K562 (cell line): ENCODE measurements around the gene CTBP2. TPM values are rescaled to one million over a fixed set of nuclear protein-coding genes. Genes with fewer than 3 reads are reported as not detected.

ENCODE experiments used
- ATAC-seq: fragments of 200-7000 bp; cut with Tn5 transposase; 3 replicates; pipeline ENCODE4 v1.9.1; 2020; ENCODE audit warnings: moderate library complexity
- BruUV-seq: library from RNA; stranded (reverse); fragments of 400-500 nt; replicated peaks from 2 replicates; lab custom pipeline; 2021; lab: Mats Ljungman, UMichigan
- CTCF ChIA-PET: fragments of 300-600 bp; formaldehyde crosslinking; extraction: SDS; loops from one replicate; lab custom pipeline; 2021; ENCODE audit warnings: low intra/inter-chr PET ratio; lab: Yijun Ruan, JAX
- POLR2A ChIA-PET: fragments of 300-600, 350-650 bp; sonication (Branson Sonifier 250); formaldehyde crosslinking; extraction: SDS; loops from one replicate; lab custom pipeline; 2021; ENCODE audit warnings: antibody characterized with exemption, inconsistent platforms; lab: Yijun Ruan, JAX
- DNase-seq, 4 experiments: peaks; one replicate each; pipeline versions ENCODE4 v3.0.0 to v3.0.0-alpha.2; 2011 to 2018; ENCODE audit warnings: low spot score in 3 of 4, mixed read lengths in 3 of 4; ENCODE audit errors: extremely low read depth in 1 of 4
- FAIRE-seq: peaks from 2 replicates; lab custom pipeline; 2011; peaks lifted over from hg19 to GRCh38; lab: Jason Lieb, UNC
- H2AFZ ChIP-seq: 2 replicates; pipeline ENCODE4 v1.6.0; 2011; ENCODE audit warnings: low read depth, low read length, control low read depth, inconsistent platforms
- H3K27ac ChIP-seq: fragments of 200-600 bp; 3 replicates; pipeline ENCODE4 v1.8.0; 2011; ENCODE audit warnings: low read depth, mild to moderate bottlenecking, control low read depth, inconsistent platforms, low read length, moderate library complexity, mixed read lengths; ENCODE audit errors: extremely low read depth
- H3K27me3 ChIP-seq, 2 experiments: fragments of 300-600 bp in 1 of 2; 2 replicates in 1 of 2; 3 replicates in 1 of 2; pipeline versions ENCODE4 v1.6.0 to v1.8.0; 2011; ENCODE audit warnings: inconsistent platforms in 2 of 2, low read length in 2 of 2, mild to moderate bottlenecking in 1 of 2, mixed read lengths in 1 of 2, moderate library complexity in 1 of 2; ENCODE audit not compliant: control insufficient read depth in 2 of 2, insufficient read depth in 2 of 2
- H3K36me3 ChIP-seq: fragments of 300-600 bp; 3 replicates; pipeline ENCODE4 v1.8.0; 2011; ENCODE audit warnings: mild to moderate bottlenecking, low read length, inconsistent platforms; ENCODE audit not compliant: control insufficient read depth, insufficient read depth
- H3K4me1 ChIP-seq, 2 experiments: fragments of 200-600 bp in 1 of 2; replicated peaks in 1 of 2; 2 replicates in 1 of 2; 3 replicates in 1 of 2; pipeline versions ENCODE4 v1.5.1 to v1.8.0; 2011; ENCODE audit warnings: inconsistent platforms in 2 of 2, low read length in 2 of 2, mild to moderate bottlenecking in 1 of 2, mixed read lengths in 1 of 2, moderate library complexity in 1 of 2; ENCODE audit not compliant: control insufficient read depth in 2 of 2, insufficient read depth in 2 of 2
- H3K4me2 ChIP-seq: 2 replicates; pipeline ENCODE4 v1.6.1; 2011; ENCODE audit warnings: low read length, control low read depth, inconsistent platforms, mixed read lengths; ENCODE audit not compliant: insufficient read depth
- H3K4me3 ChIP-seq: fragments of 200-600 bp; sonication (generic), shearing (Covaris generic); 2 replicates; pipeline ENCODE4 v1.5.1; 2016; ENCODE audit warnings: control low read depth, inconsistent platforms
- H3K79me2 ChIP-seq: fragments of 200-600 bp; 3 replicates; pipeline ENCODE4 v1.8.0; 2011; ENCODE audit warnings: low read length, inconsistent platforms; ENCODE audit not compliant: control insufficient read depth, insufficient read depth
- H3K9ac ChIP-seq, 2 experiments: 2 replicates each; pipeline versions ENCODE4 v1.6.0 to v1.6.1; 2011; ENCODE audit warnings: low read depth in 2 of 2, low read length in 2 of 2, control low read depth in 1 of 2, inconsistent platforms in 1 of 2, mild to moderate bottlenecking in 1 of 2, mixed read lengths in 1 of 2; ENCODE audit not compliant: insufficient read depth in 1 of 2
- H3K9me1 ChIP-seq: one replicate; pipeline ENCODE4 v1.6.0; 2011; ENCODE audit warnings: inconsistent platforms, mild to moderate bottlenecking, low read length, moderate library complexity; ENCODE audit not compliant: control insufficient read depth, insufficient read depth
- H3K9me3 ChIP-seq: replicated peaks from 2 replicates; pipeline ENCODE4 v1.5.1; 2011; ENCODE audit warnings: low read depth, low read length, inconsistent platforms; ENCODE audit not compliant: control insufficient read depth, insufficient read depth
- H4K20me1 ChIP-seq: replicated peaks from 2 replicates; pipeline ENCODE4 v1.6.1; 2011; ENCODE audit warnings: low read length, inconsistent platforms, mixed read lengths; ENCODE audit not compliant: control insufficient read depth, insufficient read depth
- ARID3A ChIP-seq: IDR thresholded peaks from 2 replicates; pipeline ENCODE4 v1.6.1; 2012; ENCODE audit warnings: low read depth, low read length, improper control_type of control experiment, borderline replicate concordance
- C11orf30 ChIP-seq: fragments of 450-650 bp; IDR thresholded peaks from 2 replicates; pipeline ENCODE4 v1.6.1; 2016; ENCODE audit warnings: low read depth, mild to moderate bottlenecking
- CHAMP1 ChIP-seq: fragments of 450-650 bp; IDR thresholded peaks from 2 replicates; pipeline ENCODE4 v1.6.1; 2016; ENCODE audit warnings: mild to moderate bottlenecking
- CTBP1 ChIP-seq: fragments of 450-650 bp; IDR thresholded peaks from 2 replicates; pipeline ENCODE4 v1.6.1; 2016; ENCODE audit warnings: borderline replicate concordance
- FOSL1 ChIP-seq: fragments of 200-800 bp; sonication (Bioruptor generic); conservative IDR thresholded peaks from 2 replicates; pipeline ENCODE4 v1.6.1; 2016; ENCODE audit warnings: missing genetic modification characterization, missing compliant biosample characterization
- MBD2 ChIP-seq: sonication (generic); IDR thresholded peaks from 2 replicates; pipeline ENCODE4 v1.6.1; 2016; ENCODE audit warnings: low read depth, borderline replicate concordance
- REST ChIP-seq, 2 experiments: fragments of 450-650 bp; formaldehyde crosslinking in 1 of 2; IDR thresholded peaks; 2 replicates each; pipeline versions ENCODE4 v1.4.0 to v1.6.1; 2014 to 2020; ENCODE audit warnings: mild to moderate bottlenecking in 2 of 2, borderline replicate concordance in 1 of 2, low read depth in 1 of 2
- ZC3H11A ChIP-seq: IDR thresholded peaks from 2 replicates; pipeline ENCODE4 v1.6.1; 2012; ENCODE audit warnings: low read depth, low read length, improper control_type of control experiment
- WGBS: fragments of 100-300 bp; shearing (Covaris generic); methylation state at CpG from one replicate; pipeline ENCODE4 v1.1.6; 2016; ENCODE audit warnings: low coverage, mixed read lengths; ENCODE audit not compliant: insufficient coverage; ENCODE audit errors: missing lambda C conversion rate; 5-methylcytosine and 5-hydroxymethylcytosine counted together
- in situ Hi-C: fragments of 300-500 bp; cut with MboI; formaldehyde crosslinking; loops from 4 replicates; pipeline ENCODE4 v1.15.0; 2018; ENCODE audit warnings: inconsistent platforms, mixed read lengths
- intact Hi-C: fragments of 100-400 bp; cut with micrococcal nuclease; formaldehyde crosslinking; loops from 2 replicates; pipeline ENCODE4 v1.14.2; 2022
- polyA plus RNA-seq, 8 experiments: library from polyadenylated mRNA; depleted of rRNA in 4 of 8; stranded (reverse) in 5 of 8; unstranded in 3 of 8; fragments of >200 nt; fragmentation: Nextera tagmentation in 2 of 8; fragmentation: Illumina TruSeq in 1 of 8; extraction: Ambion mirVana in 2 of 8; extraction: Trizol in 1 of 8; gene quantifications; 2 replicates each; pipeline versions ENCODE4 v1.2.1 to v1.2.3, GENCODE V29; 2011 to 2014; ENCODE audit warnings: inconsistent platforms in 1 of 8, missing spikeins in 1 of 8
- total RNA-seq, 7 experiments: library from RNA; depleted of rRNA in 6 of 7; stranded (reverse); fragments of >200 nt in 6 of 7; fragmentation: Illumina TruSeq in 2 of 7; extraction: Trizol in 2 of 7; gene quantifications; 2 replicates each; pipeline versions ENCODE4 v1.2.1 to v1.2.3, GENCODE V29; 2011 to 2021; ENCODE audit warnings: low replicate concordance in 1 of 7

The CTBP2 gene
- total and polyA plus RNA-seq, 9 of the 15 experiments (the other 6 are each of a cell fraction or from before 2014, with no cell fraction given), result 1.3 to 8.8 (median 5.1) TPM

GRCh38 chr10:125201108-125201524 is 40.8 kb upstream of the CTBP2 start:
- H3K4me3 ChIP-seq, result no peak overlapping the region
- no peak overlapping the region for H3K4me2 ChIP-seq
- H3K4me1 ChIP-seq, result no peaks in the 10 kb centered on the region
- whole genome bisulfite sequencing, result 3% methylated on average over 5 of the region's 5 CpGs
- no peaks in the 10 kb centered on the region for H3K36me3 ChIP-seq
- H3K27ac ChIP-seq, result no peak overlapping the region
- ATAC-seq, result peak; percentile 45; the same call in 2 of the 3 replicates
- ChIA-PET CTCF (no interaction called here), POLR2A (interaction anchor here (0.6 to 1.4 kb wide), 2 partner anchors 21 to 141 kb away, joined by 3 to 5 read pairs; no protein-coding TSS in a partner anchor)
- BruUV-seq, result no TSS peak
- in situ Hi-C loops, result no loop called here
- FAIRE-seq, result no peak
- H3K9me1 ChIP-seq, result no peaks in the 10 kb centered on the region
- H3K79me2 ChIP-seq, result no peaks in the 10 kb centered on the region
- TF ChIP-seq MBD2 (no peak), C11orf30 (peak; percentile 17; the same call in 1 of the 2 replicates), REST (IDR thresholded peaks at IDR 0.05; ENCODE audit: borderline replicate concordance) (peak; percentile 32), REST (CRISPR knock-in tag; IDR thresholded peaks at IDR 0.05; ENCODE audit: low read depth) (no peak), FOSL1 (peak; percentile 28; the same call in 1 of the 2 replicates), CHAMP1 (no peak), ZC3H11A (no peak), CTBP1 (no peak), ARID3A (no peak)
- TF ChIP-seq, all 486 proteins: peak for 3
- Histone ChIP-seq H3K9ac (no peak overlapping the region), H2AFZ (no peak overlapping the region), H4K20me1 (no peaks in the 10 kb centered on the region; the same call in 1 of the 2 replicates), H3K9me3 (no peaks in the 10 kb centered on the region), H3K27me3 (peaks cover 7 to 44% of the 10 kb centered on the region in 2 experiments; a peak in 4 of 5 replicates)
- intact Hi-C loops, result no loop called here
- no peak for DNase-seq
